ENCODE results near the gene NID1.

Gene NID1

GRCh38 chr1:236035681-236036101, 29.2 kb downstream of the NID1 start:
- Mint-ChIP-seq H3K27me3 (no peaks in the 10 kb centered on the region), H3K4me1 (ENCODE audit: low read depth) (no peaks in the 10 kb centered on the region), H3K27ac (no peak overlapping the region), H3K4me3 (no peak overlapping the region), H3K36me3 (ENCODE audit: low read depth) (no peaks in the 10 kb centered on the region), H3K9me3 (no peaks in the 10 kb centered on the region)

GRCh38 chr1:236033336-236033735, 31.6 kb downstream of the NID1 start:
- Mint-ChIP-seq H3K4me1 (ENCODE audit: low read depth) (no peaks in the 10 kb centered on the region), H3K9me3 (no peaks in the 10 kb centered on the region), H3K27me3 (no peaks in the 10 kb centered on the region), H3K27ac (no peak overlapping the region), H3K4me3 (no peak overlapping the region), H3K36me3 (ENCODE audit: low read depth) (no peaks in the 10 kb centered on the region)

- Mint-ChIP-seq H3K9me3 (no peaks in the 10 kb centered on the region), H3K4me3 (no peak overlapping the region), H3K27me3 (no peaks in the 10 kb centered on the region), H3K27ac (no peak overlapping the region), H3K36me3 (ENCODE audit: low read depth) (no peaks in the 10 kb centered on the region), H3K4me1 (ENCODE audit: low read depth) (peaks cover 7% of the 10 kb centered on the region)
Measured at GRCh38 chr1:236030534-236030933, 34.4 kb downstream of the NID1 start.

- no peaks in the 10 kb centered on the region for H3K36me3 Mint-ChIP-seq (ENCODE audit: low read depth)
- no peak overlapping the region for H3K27ac Mint-ChIP-seq
- H3K27me3 Mint-ChIP-seq, result no peaks in the 10 kb centered on the region
- H3K4me3 Mint-ChIP-seq, result no peak overlapping the region
- H3K4me1 Mint-ChIP-seq (ENCODE audit: low read depth), result peaks cover 7% of the 10 kb centered on the region
- no peaks in the 10 kb centered on the region for H3K9me3 Mint-ChIP-seq
Measured at GRCh38 chr1:236029428-236029940, 35.4 kb downstream of the NID1 start.

- no peaks in the 10 kb centered on the region for H3K9me3 Mint-ChIP-seq
- H3K4me3 Mint-ChIP-seq, result no peak overlapping the region
- no peak overlapping the region for H3K27ac Mint-ChIP-seq
Measured at GRCh38 chr1:236027104-236027503, 37.8 kb downstream of the NID1 start.

GRCh38 chr1:236025836-236026235, 39.1 kb downstream of the NID1 start:
- no peaks in the 10 kb centered on the region for H3K36me3 Mint-ChIP-seq (ENCODE audit: low read depth)
- no peaks in the 10 kb centered on the region for H3K27me3 Mint-ChIP-seq
- H3K4me1 Mint-ChIP-seq (ENCODE audit: low read depth), result peaks cover 7% of the 10 kb centered on the region
- no peak overlapping the region for H3K4me3 Mint-ChIP-seq
- no peaks in the 10 kb centered on the region for H3K9me3 Mint-ChIP-seq
- H3K27ac Mint-ChIP-seq, result no peak overlapping the region

More at GRCh38 chr1:236027104-236027503, 37.8 kb downstream of the NID1 start:
- H3K4me1 Mint-ChIP-seq (ENCODE audit: low read depth), result peaks cover 7% of the 10 kb centered on the region
- no peaks in the 10 kb centered on the region for H3K27me3 Mint-ChIP-seq
- H3K36me3 Mint-ChIP-seq (ENCODE audit: low read depth), result no peaks in the 10 kb centered on the region

- Mint-ChIP-seq H3K4me1 (ENCODE audit: low read depth) (peaks cover 7% of the 10 kb centered on the region), H3K36me3 (ENCODE audit: low read depth) (no peaks in the 10 kb centered on the region), H3K27ac (no peak overlapping the region), H3K4me3 (no peak overlapping the region), H3K27me3 (no peaks in the 10 kb centered on the region), H3K9me3 (no peaks in the 10 kb centered on the region)
Measured at GRCh38 chr1:236024641-236025040, 40.2 kb downstream of the NID1 start.

GRCh38 chr1:236023926-236024565, 40.8 kb downstream of the NID1 start:
- no peaks in the 10 kb centered on the region for H3K36me3 Mint-ChIP-seq (ENCODE audit: low read depth)
- no peaks in the 10 kb centered on the region for H3K9me3 Mint-ChIP-seq
- no peaks in the 10 kb centered on the region for H3K27me3 Mint-ChIP-seq
- H3K27ac Mint-ChIP-seq, result no peak overlapping the region
- H3K4me3 Mint-ChIP-seq, result no peak overlapping the region
- H3K4me1 Mint-ChIP-seq (ENCODE audit: low read depth), result peaks cover 7% of the 10 kb centered on the region

GRCh38 chr1:236021424-236022135, 43.3 kb downstream of the NID1 start:
- Mint-ChIP-seq H3K4me1 (ENCODE audit: low read depth) (peaks cover 4% of the 10 kb centered on the region), H3K27me3 (no peaks in the 10 kb centered on the region), H3K9me3 (no peaks in the 10 kb centered on the region), H3K36me3 (ENCODE audit: low read depth) (no peaks in the 10 kb centered on the region), H3K4me3 (no peak overlapping the region), H3K27ac (no peak overlapping the region)

- Mint-ChIP-seq H3K27ac (no peak overlapping the region), H3K9me3 (no peaks in the 10 kb centered on the region), H3K27me3 (no peaks in the 10 kb centered on the region), H3K4me1 (ENCODE audit: low read depth) (no peaks in the 10 kb centered on the region), H3K36me3 (ENCODE audit: low read depth) (no peaks in the 10 kb centered on the region), H3K4me3 (no peak overlapping the region)
Measured at GRCh38 chr1:236020359-236021219, 44.3 kb downstream of the NID1 start.

GRCh38 chr1:236018885-236019453, 45.9 kb downstream of the NID1 start:
- Mint-ChIP-seq H3K27ac (no peak overlapping the region), H3K36me3 (ENCODE audit: low read depth) (no peaks in the 10 kb centered on the region), H3K27me3 (no peaks in the 10 kb centered on the region), H3K9me3 (no peaks in the 10 kb centered on the region), H3K4me3 (no peak overlapping the region), H3K4me1 (ENCODE audit: low read depth) (no peaks in the 10 kb centered on the region)

GRCh38 chr1:236016782-236017400, 48.0 kb downstream of the NID1 start:
- Mint-ChIP-seq H3K27me3 (no peaks in the 10 kb centered on the region), H3K36me3 (ENCODE audit: low read depth) (no peaks in the 10 kb centered on the region), H3K4me3 (no peak overlapping the region), H3K9me3 (no peaks in the 10 kb centered on the region), H3K4me1 (ENCODE audit: low read depth) (no peaks in the 10 kb centered on the region), H3K27ac (no peak overlapping the region)

GRCh38 chr1:236016083-236016482, 48.8 kb downstream of the NID1 start:
- H3K9me3 Mint-ChIP-seq, result no peaks in the 10 kb centered on the region
- no peaks in the 10 kb centered on the region for H3K27me3 Mint-ChIP-seq
- no peaks in the 10 kb centered on the region for H3K4me1 Mint-ChIP-seq (ENCODE audit: low read depth)
- no peak overlapping the region for H3K4me3 Mint-ChIP-seq
- no peaks in the 10 kb centered on the region for H3K36me3 Mint-ChIP-seq (ENCODE audit: low read depth)
- no peak overlapping the region for H3K27ac Mint-ChIP-seq

- Mint-ChIP-seq H3K4me1 (ENCODE audit: low read depth) (no peaks in the 10 kb centered on the region), H3K27me3 (no peaks in the 10 kb centered on the region), H3K4me3 (no peak overlapping the region), H3K27ac (no peak overlapping the region), H3K36me3 (ENCODE audit: low read depth) (no peaks in the 10 kb centered on the region), H3K9me3 (no peaks in the 10 kb centered on the region)
Measured at GRCh38 chr1:236015539-236015938, 49.4 kb downstream of the NID1 start.

Measured in stimulated activated naive CD8-positive, alpha-beta T cell treated with anti-CD3 and anti-CD28 coated beads, Interleukin-15, Interleukin-2, amounts not matched to agents 100 ng/mL and 50 ng/mL, for 24 hours (primary cell).